ENCODE results near the gene C2CD5. TPM values are rescaled to one million over a fixed set of nuclear protein-coding genes. Genes with fewer than 3 reads are reported as not detected.

C2CD5 gene
- total and polyA plus RNA-seq, 8 donors: 12.2 to 79.1 (median 31.9) TPM

DNA sequence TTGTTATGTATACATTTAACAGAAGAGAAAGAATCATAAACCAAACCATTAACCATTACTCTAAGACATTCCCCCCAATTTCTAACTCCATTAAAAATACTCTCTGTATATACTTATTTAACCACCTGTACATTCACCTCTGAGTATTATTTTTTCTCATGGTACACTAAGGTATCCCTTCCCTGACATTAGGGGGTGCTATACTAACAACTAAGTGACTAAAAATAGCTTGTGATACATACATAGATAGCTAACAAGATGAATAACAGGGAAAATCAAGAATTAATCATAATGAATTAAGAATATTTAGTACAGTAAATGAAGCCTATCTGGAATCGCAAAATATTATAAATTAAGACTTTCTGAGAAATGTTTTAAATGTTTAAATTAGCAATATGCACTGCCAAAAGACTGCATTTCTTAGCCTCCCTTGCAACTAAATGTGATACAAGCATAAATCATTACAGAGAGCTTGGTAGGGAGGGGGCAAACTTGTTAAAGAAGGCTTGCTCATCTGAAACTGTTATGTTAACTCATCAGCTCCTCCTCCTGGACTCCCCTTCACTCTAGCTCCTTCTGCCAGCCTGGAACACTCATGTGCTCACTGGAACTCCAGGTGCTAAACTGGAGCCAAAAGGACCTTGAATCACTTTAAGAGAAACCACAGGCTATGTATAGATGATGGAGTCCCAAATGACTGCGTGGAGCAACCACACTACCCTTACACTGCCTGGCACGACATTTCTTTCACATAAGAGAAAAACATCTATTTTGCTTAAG is 14.9 kb downstream of the C2CD5 start:
- Histone ChIP-seq H3K36me3 (peaks cover 5 to 67% (median 54%) of the 10 kb centered on the region in 4 donors), H3K27ac (no peak overlapping the region), H3K4me3 (no peak overlapping the region), H3K4me1 (peaks cover 0 to 16% (median 0%) of the 10 kb centered on the region in 4 donors), H3K9me3 (peaks cover 0 to 5% (median 0%) of the 10 kb centered on the region in 4 donors), H3K27me3 (no peaks in the 10 kb centered on the region)
- no peak for TF ChIP-seq EP300 (IDR thresholded peaks at IDR 0.05)
- TF ChIP-seq POLR2A (IDR thresholded peaks at IDR 0.05): no peak
- TF ChIP-seq POLR2AphosphoS5 (IDR thresholded peaks at IDR 0.05): no peak
- TF ChIP-seq, protein P1, sequence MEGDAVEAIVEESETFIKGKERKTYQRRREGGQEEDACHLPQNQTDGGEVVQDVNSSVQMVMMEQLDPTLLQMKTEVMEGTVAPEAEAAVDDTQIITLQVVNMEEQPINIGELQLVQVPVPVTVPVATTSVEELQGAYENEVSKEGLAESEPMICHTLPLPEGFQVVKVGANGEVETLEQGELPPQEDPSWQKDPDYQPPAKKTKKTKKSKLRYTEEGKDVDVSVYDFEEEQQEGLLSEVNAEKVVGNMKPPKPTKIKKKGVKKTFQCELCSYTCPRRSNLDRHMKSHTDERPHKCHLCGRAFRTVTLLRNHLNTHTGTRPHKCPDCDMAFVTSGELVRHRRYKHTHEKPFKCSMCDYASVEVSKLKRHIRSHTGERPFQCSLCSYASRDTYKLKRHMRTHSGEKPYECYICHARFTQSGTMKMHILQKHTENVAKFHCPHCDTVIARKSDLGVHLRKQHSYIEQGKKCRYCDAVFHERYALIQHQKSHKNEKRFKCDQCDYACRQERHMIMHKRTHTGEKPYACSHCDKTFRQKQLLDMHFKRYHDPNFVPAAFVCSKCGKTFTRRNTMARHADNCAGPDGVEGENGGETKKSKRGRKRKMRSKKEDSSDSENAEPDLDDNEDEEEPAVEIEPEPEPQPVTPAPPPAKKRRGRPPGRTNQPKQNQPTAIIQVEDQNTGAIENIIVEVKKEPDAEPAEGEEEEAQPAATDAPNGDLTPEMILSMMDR (IDR thresholded peaks at IDR 0.05): peak in 4 of 7 experiments; percentile 23 to 49 (median 36)
- WGBS, 5 donors: 79 to 89% (median 87%) methylated on average over 3 of the region's 3 CpGs
- intact Hi-C loops (cut with DNase I; ENCODE audit: low total_unique reads): no loop called here
- DNase-seq: peak in 1 of 2 donors; percentile 58

DNA sequence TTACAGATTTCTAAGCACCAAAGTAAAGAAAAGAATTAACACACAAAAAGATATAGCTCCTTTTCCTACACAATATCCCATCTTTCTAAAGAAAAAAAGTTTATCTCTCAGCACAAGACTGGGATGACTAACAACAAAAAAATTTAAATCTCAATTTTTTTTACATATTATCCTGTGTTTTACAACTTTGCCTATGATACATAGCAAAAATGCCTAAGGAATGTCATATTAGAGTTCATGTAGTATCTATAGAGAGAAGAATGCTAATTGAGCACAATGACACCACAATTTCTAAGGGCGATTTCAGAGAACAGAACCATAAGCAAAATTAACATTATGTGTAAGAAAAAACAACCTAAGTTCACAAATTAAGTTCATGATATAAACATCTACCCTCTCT is 16.3 kb downstream of the C2CD5 start:
- Histone ChIP-seq H3K36me3 (peaks cover 11 to 70% (median 56%) of the 10 kb centered on the region in 4 donors), H3K4me1 (peaks cover 0 to 16% (median 0%) of the 10 kb centered on the region in 4 donors)
- intact Hi-C loops (cut with DNase I; ENCODE audit: low total_unique reads): no loop called here

DNA sequence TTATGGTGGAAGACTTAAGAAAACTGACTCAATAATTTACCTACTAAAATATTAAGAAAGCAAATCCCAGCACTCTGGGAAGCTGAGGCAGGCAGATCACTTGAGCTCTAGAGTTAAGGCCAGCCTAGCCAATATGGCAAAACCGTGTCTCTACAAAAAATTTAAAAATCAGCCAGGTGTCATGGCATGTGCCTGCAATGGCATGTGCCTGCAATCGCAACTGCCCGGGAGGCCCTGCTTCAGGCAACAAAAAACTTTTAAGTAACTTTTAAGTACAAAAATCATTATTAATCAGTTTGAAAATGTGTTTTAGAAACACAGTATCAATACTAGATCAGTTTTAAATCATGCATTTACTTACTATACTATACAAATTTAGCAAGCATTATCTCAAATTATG is 17.5 kb downstream of the C2CD5 start:
- Histone ChIP-seq H3K4me3 (no peak overlapping the region), H3K4me1 (peaks cover 0 to 18% (median 0%) of the 10 kb centered on the region in 4 donors), H3K9me3 (peaks cover 0 to 5% (median 0%) of the 10 kb centered on the region in 4 donors), H3K36me3 (peaks cover 11 to 68% (median 56%) of the 10 kb centered on the region in 4 donors), H3K27ac (no peak overlapping the region), H3K27me3 (no peaks in the 10 kb centered on the region)
- 89 to 95% (median 93%) methylated on average over 3 of the region's 3 CpGs for WGBS, 5 donors
- intact Hi-C loops (cut with DNase I; ENCODE audit: low total_unique reads): no loop called here
- no peak for DNase-seq
- TF ChIP-seq EP300 (IDR thresholded peaks at IDR 0.05): no peak
- TF ChIP-seq POLR2A (IDR thresholded peaks at IDR 0.05): no peak
- TF ChIP-seq POLR2AphosphoS5 (IDR thresholded peaks at IDR 0.05): no peak
- TF ChIP-seq, protein P1 (IDR thresholded peaks at IDR 0.05): no peak

More for the DNA sequence above, 16.3 kb downstream of the C2CD5 start:
- Histone ChIP-seq H3K9me3 (peaks cover 0 to 5% (median 0%) of the 10 kb centered on the region in 4 donors), H3K27ac (no peak overlapping the region), H3K27me3 (no peaks in the 10 kb centered on the region), H3K4me3 (no peak overlapping the region)
- TF ChIP-seq POLR2A (IDR thresholded peaks at IDR 0.05) (no peak), POLR2AphosphoS5 (IDR thresholded peaks at IDR 0.05) (no peak), EP300 (IDR thresholded peaks at IDR 0.05) (no peak)
- TF ChIP-seq, protein P1 (IDR thresholded peaks at IDR 0.05): no peak
- 80 to 87% (median 83%) methylated on average over 1 of the region's 1 CpG for WGBS, 5 donors
- DNase-seq: no peak

DNA sequence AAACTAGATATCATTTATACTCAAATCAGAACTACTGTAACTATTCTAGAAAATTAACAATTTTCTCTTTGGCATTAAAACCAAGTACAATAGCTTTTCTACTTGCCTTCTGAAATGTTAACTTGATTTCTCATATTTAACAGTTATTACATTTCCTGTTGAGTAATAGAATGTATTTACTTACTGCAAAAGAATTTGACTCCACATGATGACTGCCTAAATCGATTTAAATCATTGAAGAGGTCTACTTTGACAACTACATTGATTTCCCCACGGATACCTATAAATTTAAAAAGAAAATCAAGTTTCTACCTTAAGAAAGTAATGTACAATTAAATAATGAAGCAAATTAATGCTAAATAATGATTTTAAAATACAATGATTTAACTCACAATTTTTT is 18.9 kb downstream of the C2CD5 start:
- DNase-seq: no peak
- no peaks in the 10 kb centered on the region for H3K9me3 ChIP-seq
- no peaks in the 10 kb centered on the region for H3K27me3 ChIP-seq
- H3K4me3 ChIP-seq: no peak overlapping the region
- TF ChIP-seq, protein P1 (IDR thresholded peaks at IDR 0.05): no peak
- TF ChIP-seq POLR2A (IDR thresholded peaks at IDR 0.05) (no peak), POLR2AphosphoS5 (IDR thresholded peaks at IDR 0.05) (no peak), EP300 (IDR thresholded peaks at IDR 0.05) (no peak)
- peaks cover 11 to 64% (median 49%) of the 10 kb centered on the region in 4 donors for H3K36me3 ChIP-seq
- 77 to 83% (median 81%) methylated on average over 2 of the region's 2 CpGs for WGBS, 5 donors
- peaks cover 0 to 32% (median 0%) of the 10 kb centered on the region in 4 donors for H3K4me1 ChIP-seq
- intact Hi-C loops (cut with DNase I; ENCODE audit: low total_unique reads): no loop called here
- H3K27ac ChIP-seq: no peak overlapping the region

All from stomach (tissue), 9 donors.